ENCODE results near the gene TAF15. TPM values are rescaled to one million over a fixed set of nuclear protein-coding genes. Genes with fewer than 3 reads are reported as not detected.

TAF15 gene
- polyA plus RNA-seq, 2 donors: 89.5 to 110 TPM

DNA sequence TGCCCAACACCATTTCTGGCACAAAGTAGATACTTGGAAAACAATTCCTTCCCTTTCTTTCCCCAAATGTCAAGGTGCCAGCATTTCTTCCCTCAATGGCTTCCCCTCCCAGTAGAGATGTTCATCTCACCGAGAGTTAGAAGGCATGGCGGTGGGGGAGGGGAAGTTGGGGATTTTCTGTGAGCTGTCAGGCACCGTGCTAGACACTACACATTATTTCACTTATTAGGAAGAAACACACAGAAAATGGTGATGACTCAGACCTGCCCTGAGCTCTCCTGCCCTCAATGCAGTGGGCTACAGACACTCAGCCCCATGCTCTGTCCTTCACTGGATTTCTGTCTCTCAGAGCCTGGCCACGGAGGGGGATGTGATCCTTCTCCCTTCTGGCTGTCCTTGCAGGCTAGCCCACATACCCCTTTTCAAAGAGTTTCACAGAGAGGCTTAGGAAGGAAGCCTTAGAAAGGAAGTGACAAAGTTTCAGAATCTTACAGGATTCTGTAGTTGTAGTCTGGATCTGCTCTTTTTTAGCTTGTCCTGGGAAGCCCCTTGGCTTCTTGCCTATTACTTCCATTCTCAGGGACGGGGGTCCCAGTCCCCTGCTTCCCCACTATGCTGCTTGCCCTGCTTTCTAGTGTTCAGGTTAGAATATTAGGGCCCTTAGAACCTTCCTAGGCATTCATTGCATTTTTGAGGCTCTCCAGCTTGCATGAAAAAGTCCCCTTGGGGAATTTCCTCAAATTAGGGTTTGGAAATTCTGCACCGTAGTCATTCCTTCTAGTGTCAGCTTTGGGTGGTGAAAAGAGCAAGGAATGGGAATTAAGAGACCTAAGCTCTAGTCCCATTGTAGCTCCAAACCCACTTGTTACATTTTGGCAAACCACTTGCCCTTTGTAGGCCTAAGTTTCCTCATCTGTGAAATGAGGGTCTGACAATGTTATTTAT lies 83.1 kb downstream of the TAF15 start:
- Histone ChIP-seq H3K4me1 (ENCODE audit: control insufficient read depth in 2 of 2, insufficient read depth in 2 of 2, low read length in 1 of 2) (peaks cover 0 to 2% of the 10 kb centered on the region in 2 donors), H3K4me3 (ENCODE audit: low read depth in 1 of 2, low read length in 2 of 2) (no peak overlapping the region), H3K27ac (ENCODE audit: low read depth in 2 of 2, low read length in 1 of 2) (no peak overlapping the region), H3K27me3 (ENCODE audit: control insufficient read depth in 1 of 2, insufficient read depth in 2 of 2, low read length in 2 of 2) (no peaks in the 10 kb centered on the region), H3K9me3 (ENCODE audit: control insufficient read depth in 2 of 2, insufficient read depth in 1 of 2, low read depth in 1 of 2, low read length in 1 of 2) (no peaks in the 10 kb centered on the region), H3K36me3 (ENCODE audit: control insufficient read depth in 2 of 2, insufficient read depth in 2 of 2, low read length in 1 of 2) (no peaks in the 10 kb centered on the region)
- 29 to 40% methylated on average over 6 of the region's 6 CpGs for WGBS, 2 donors

DNA sequence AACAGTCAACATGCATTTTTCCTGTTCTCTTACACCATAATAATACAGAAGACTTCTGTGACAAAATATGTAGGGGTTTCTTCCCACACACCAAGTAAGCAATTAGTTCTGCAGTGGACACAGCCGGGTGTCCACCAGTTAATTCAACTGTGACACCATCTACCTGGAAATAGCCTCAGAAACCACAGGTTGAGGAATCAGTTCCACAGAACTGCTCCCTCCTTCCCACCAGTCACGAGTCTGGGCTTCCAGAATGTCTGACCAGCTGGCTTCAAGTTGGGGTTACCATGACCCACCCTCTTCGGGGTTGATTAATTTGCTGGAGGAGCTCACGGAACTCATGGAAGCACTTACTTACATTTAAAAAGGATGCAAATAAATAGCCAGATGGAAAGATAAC lies 84.5 kb downstream of the TAF15 start:
- Histone ChIP-seq H3K4me1 (ENCODE audit: control insufficient read depth in 2 of 2, insufficient read depth in 2 of 2, low read length in 1 of 2) (peaks cover 0 to 2% of the 10 kb centered on the region in 2 donors), H3K4me3 (ENCODE audit: low read depth in 1 of 2, low read length in 2 of 2) (no peak overlapping the region), H3K36me3 (ENCODE audit: control insufficient read depth in 2 of 2, insufficient read depth in 2 of 2, low read length in 1 of 2) (no peaks in the 10 kb centered on the region), H3K27me3 (ENCODE audit: control insufficient read depth in 1 of 2, insufficient read depth in 2 of 2, low read length in 2 of 2) (no peaks in the 10 kb centered on the region), H3K9me3 (ENCODE audit: control insufficient read depth in 2 of 2, insufficient read depth in 1 of 2, low read depth in 1 of 2, low read length in 1 of 2) (no peaks in the 10 kb centered on the region), H3K27ac (ENCODE audit: low read depth in 2 of 2, low read length in 1 of 2) (no peak overlapping the region)
- 94 to 95% methylated on average over 4 of the region's 4 CpGs for WGBS, 2 donors

DNA sequence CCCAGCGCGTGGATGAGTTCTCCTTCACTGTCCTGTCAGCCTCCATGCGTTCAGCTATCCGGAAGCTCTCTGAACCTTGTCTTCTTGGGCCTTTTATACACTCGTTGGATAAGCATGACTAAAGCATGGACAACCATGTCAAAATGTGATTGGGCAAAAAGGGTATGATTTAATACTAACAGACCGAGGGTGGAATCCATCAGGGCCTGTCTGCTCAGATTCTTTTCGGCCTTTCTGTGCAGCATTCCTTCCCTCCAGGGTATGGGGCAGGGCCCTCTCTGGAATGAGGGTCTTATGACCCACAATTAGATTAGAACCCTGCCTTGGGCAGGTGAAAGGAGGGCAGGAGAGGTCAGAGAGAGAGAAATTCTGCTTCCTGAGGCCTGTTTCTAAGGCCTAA lies 84.9 kb downstream of the TAF15 start:
- no peaks in the 10 kb centered on the region for H3K9me3 ChIP-seq (ENCODE audit: control insufficient read depth in 2 of 2, insufficient read depth in 1 of 2, low read depth in 1 of 2, low read length in 1 of 2)
- no peaks in the 10 kb centered on the region for H3K27me3 ChIP-seq (ENCODE audit: control insufficient read depth in 1 of 2, insufficient read depth in 2 of 2, low read length in 2 of 2)
- peaks cover 0 to 2% of the 10 kb centered on the region in 2 donors for H3K4me1 ChIP-seq (ENCODE audit: control insufficient read depth in 2 of 2, insufficient read depth in 2 of 2, low read length in 1 of 2)
- WGBS, 2 donors: 93% methylated on average over 7 of the region's 7 CpGs
- no peak overlapping the region for H3K4me3 ChIP-seq (ENCODE audit: low read depth in 1 of 2, low read length in 2 of 2)
- H3K27ac ChIP-seq (ENCODE audit: low read depth in 2 of 2, low read length in 1 of 2): no peak overlapping the region
- no peaks in the 10 kb centered on the region for H3K36me3 ChIP-seq (ENCODE audit: control insufficient read depth in 2 of 2, insufficient read depth in 2 of 2, low read length in 1 of 2)

DNA sequence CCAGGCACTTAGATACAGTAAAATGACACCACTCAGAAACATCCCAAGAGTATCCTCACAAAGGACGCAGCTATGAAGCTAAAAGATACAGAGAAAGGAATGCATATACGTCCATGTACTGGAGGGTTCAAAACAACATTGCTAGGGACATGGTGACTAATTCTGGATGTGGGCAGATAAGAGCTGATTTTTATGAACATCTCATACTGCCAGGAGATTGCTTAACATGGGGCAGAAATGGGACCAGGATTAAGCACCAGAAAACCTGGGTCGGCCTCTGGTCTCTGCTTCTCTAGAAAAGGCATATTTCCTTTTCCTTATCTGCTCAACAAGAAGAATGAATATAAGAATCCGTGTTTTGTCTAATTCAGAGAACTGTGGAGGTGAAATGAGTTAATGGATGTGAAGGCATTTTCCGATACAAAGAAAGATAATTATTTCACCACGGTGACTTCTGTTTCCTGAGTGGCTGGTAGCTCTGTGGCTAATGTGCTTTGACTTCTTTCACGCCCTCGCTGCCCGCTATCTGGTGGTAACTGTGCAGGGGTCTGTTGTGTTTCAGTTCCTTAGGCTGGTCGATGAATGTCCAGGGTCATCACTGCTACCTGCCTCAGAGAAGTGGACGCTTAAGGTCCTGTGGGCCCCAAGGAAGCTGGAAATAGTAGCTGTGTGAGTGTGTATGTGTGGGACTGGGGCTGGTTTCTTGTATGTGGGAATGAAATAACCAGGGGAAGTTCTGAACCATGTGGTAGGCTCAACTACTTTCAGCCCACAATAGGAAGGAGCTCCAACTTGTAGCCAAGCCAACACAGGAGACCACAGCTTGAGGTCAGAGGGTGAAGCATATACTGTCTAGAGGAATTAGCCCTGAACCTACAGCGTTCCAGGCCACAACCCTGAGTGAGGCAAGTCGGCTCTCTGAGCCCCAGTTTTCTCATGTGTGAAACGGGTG lies 86.6 kb downstream of the TAF15 start:
- Histone ChIP-seq H3K4me3 (ENCODE audit: low read depth in 1 of 2, low read length in 2 of 2) (no peak overlapping the region), H3K27me3 (ENCODE audit: control insufficient read depth in 1 of 2, insufficient read depth in 2 of 2, low read length in 2 of 2) (no peaks in the 10 kb centered on the region), H3K4me1 (ENCODE audit: control insufficient read depth in 2 of 2, insufficient read depth in 2 of 2, low read length in 1 of 2) (peaks cover 0 to 8% of the 10 kb centered on the region in 2 donors), H3K27ac (ENCODE audit: low read depth in 2 of 2, low read length in 1 of 2) (no peak overlapping the region), H3K36me3 (ENCODE audit: control insufficient read depth in 2 of 2, insufficient read depth in 2 of 2, low read length in 1 of 2) (no peaks in the 10 kb centered on the region), H3K9me3 (ENCODE audit: control insufficient read depth in 2 of 2, insufficient read depth in 1 of 2, low read depth in 1 of 2, low read length in 1 of 2) (no peaks in the 10 kb centered on the region)
- 76 to 80% methylated on average over 14 of the region's 14 CpGs for WGBS, 2 donors

Other genes starting within 250 kb of the TAF15 start
- gene SLFN14, start 248.7 kb upstream of the TAF15 start, polyA plus RNA-seq: not detected
- 1 to 10 TPM; 2.4 TPM for gene PEX12, start 230.9 kb upstream of the TAF15 start, polyA plus RNA-seq
- gene AP2B1, start 222.2 kb upstream of the TAF15 start, polyA plus RNA-seq: 10 to 100 TPM; 13.2 to 14.3 TPM
- gene RASL10B, start 77.8 kb upstream of the TAF15 start, polyA plus RNA-seq: under 1 TPM; 0.28 to 0.53 TPM
- under 1 TPM; 0.01 to 0.08 TPM for gene GAS2L2, start 56.2 kb upstream of the TAF15 start, polyA plus RNA-seq
- gene C17orf50, start 48.6 kb upstream of the TAF15 start, polyA plus RNA-seq: under 1 TPM in 1 of 2 donors, not detected in 1; 0.14 TPM
- gene MMP28, start 13.8 kb upstream of the TAF15 start, polyA plus RNA-seq: 10 to 100 TPM; 14.8 to 21.7 TPM
- gene HEATR9, start 59.4 kb downstream of the TAF15 start, polyA plus RNA-seq: under 1 TPM; 0.05 to 0.08 TPM
- 1 to 10 TPM; 6.3 to 6.9 TPM for gene CCL5, start 70.9 kb downstream of the TAF15 start, polyA plus RNA-seq
- gene RDM1, start 121.3 kb downstream of the TAF15 start, polyA plus RNA-seq: under 1 TPM; 0.55 TPM
- gene LYZL6, start 134.2 kb downstream of the TAF15 start, polyA plus RNA-seq: not detected
- gene CCL16, start 172.0 kb downstream of the TAF15 start, polyA plus RNA-seq: under 1 TPM; 0.08 to 0.24 TPM
- gene CCL14, start 177.2 kb downstream of the TAF15 start, polyA plus RNA-seq: 10 to 100 TPM; 21.9 to 32.3 TPM
- under 1 TPM in 1 of 2 donors, not detected in 1; 0.06 TPM for gene CCL15, start 192.1 kb downstream of the TAF15 start, polyA plus RNA-seq
- gene CCL23, start 208.5 kb downstream of the TAF15 start, polyA plus RNA-seq: 1 to 10 TPM; 1.3 to 3.6 TPM

All from esophagus (tissue), 2 donors.